Activated CD4-positive, alpha-beta T cell treated with anti-CD3 and anti-CD28 coated beads, Interleukin-2, amount 50 U/mL, for 4 hours (primary cell): ENCODE measurements around the gene MYOZ3.

ENCODE experiments used
- DNase-seq, 2 experiments: peaks; one replicate each; pipeline ENCODE4 v3.0.0-alpha.2; 2020

Gene MYOZ3

DNA sequence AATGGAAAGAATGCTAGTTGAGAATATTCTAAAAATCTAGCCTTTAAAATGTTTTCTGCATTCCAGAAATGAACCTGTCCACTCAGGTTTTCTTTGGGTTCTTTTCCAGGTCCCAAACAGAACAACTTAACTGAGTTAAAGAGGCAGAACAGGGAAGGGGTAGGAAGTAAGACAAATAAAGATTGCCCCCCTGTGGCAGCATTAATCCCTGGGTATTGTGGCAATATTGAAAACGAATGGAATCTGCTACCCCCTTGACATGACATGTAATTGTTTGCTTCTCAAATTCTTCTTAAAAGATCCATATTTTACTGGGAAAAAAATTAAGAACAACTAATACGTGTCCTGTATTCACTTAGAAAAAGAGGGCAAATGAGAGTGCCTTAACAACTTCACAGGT, 49.1 kb downstream of the MYOZ3 start:
- DNase-seq: no peak

DNA sequence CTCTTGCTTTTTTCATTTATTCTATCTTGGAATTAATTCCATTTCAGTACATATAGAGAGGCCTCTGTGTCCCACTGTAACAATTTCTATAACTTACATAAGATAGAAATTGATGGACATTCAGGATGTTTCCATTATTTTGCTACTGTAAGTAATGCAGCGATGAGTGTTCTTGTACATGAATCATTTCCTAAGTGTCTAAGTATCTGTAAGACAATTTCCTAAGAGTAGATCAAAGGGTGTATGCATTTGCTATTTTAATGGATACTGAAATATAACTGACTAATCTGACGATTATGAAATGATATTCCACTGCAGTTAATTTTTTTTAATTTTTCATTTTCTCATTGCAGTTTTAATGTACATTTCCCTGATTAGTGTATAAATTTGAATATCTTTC, 62.8 kb downstream of the MYOZ3 start:
- no peak for DNase-seq
